Esophagus squamous epithelium (tissue), 4 donors: ENCODE data around the gene SYT2.

Experiments
- POLR2A ChIP-seq, 4 donors: fragments of 450-650 bp; IDR thresholded peaks; one replicate each; pipeline ENCODE4 v1.6.1; 2017; ENCODE audit warnings: antibody characterized with exemption in 4 of 4, mild to moderate bottlenecking in 4 of 4, moderate library complexity in 3 of 4
- TF ChIP-seq, protein P1 (sequence below), 6 experiments: fragments of 450-650 bp in 4 of 6; fragments of 200-600 bp in 2 of 6; sonication (generic) in 2 of 6; IDR thresholded peaks; one replicate each; pipeline ENCODE4 v1.5.1; 2016 to 2019; ENCODE audit warnings: antibody characterized with exemption in 6 of 6, mild to moderate bottlenecking in 4 of 6, moderate library complexity in 4 of 6

GRCh38 chr1:202663131-202663530, 47.1 kb downstream of the SYT2 start:
- TF ChIP-seq, protein P1, sequence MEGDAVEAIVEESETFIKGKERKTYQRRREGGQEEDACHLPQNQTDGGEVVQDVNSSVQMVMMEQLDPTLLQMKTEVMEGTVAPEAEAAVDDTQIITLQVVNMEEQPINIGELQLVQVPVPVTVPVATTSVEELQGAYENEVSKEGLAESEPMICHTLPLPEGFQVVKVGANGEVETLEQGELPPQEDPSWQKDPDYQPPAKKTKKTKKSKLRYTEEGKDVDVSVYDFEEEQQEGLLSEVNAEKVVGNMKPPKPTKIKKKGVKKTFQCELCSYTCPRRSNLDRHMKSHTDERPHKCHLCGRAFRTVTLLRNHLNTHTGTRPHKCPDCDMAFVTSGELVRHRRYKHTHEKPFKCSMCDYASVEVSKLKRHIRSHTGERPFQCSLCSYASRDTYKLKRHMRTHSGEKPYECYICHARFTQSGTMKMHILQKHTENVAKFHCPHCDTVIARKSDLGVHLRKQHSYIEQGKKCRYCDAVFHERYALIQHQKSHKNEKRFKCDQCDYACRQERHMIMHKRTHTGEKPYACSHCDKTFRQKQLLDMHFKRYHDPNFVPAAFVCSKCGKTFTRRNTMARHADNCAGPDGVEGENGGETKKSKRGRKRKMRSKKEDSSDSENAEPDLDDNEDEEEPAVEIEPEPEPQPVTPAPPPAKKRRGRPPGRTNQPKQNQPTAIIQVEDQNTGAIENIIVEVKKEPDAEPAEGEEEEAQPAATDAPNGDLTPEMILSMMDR (IDR thresholded peaks at IDR 0.05) = no peak
- TF ChIP-seq POLR2A (IDR thresholded peaks at IDR 0.05) = no peak
